ENCODE measurements around the gene RNF144A. TPM values are rescaled to one million over a fixed set of nuclear protein-coding genes. Genes with fewer than 3 reads are reported as not detected.
"Not testable (repeated sequence)": the region's sequence is repeated elsewhere in the genome, so short reads cannot be mapped to it uniquely, and the experiment has no call there.

Gene RNF144A
- total RNA-seq, 2 experiments from 2014 or later, result 78.7 to 91.1 TPM

- Mint-ChIP-seq H3K36me3 (peaks cover 69% of the 10 kb centered on the region), H3K27ac (no peak overlapping the region), H3K27me3 (no peaks in the 10 kb centered on the region), H3K4me3 (no peak overlapping the region), H3K4me1 (peaks cover 54% of the 10 kb centered on the region), H3K9me3 (no peaks in the 10 kb centered on the region)
- ATAC-seq (ENCODE audit: low read depth) (no peak), DNase-seq (no peak)
- POLR2A ChIA-PET, result interaction anchor here (0.6 to 3.1 kb wide), 6 partner anchors 8 to 33 kb away, joined by 3 to 12 read pairs (median 4); partner anchors contain the start of genes CMPK2 and RSAD2
Measured at GRCh38 chr2:6885551-6885950, 31.7 kb upstream of the RNF144A start.

- Mint-ChIP-seq H3K36me3 (peaks cover 67% of the 10 kb centered on the region), H3K27me3 (no peaks in the 10 kb centered on the region), H3K4me1 (peaks cover 53% of the 10 kb centered on the region), H3K4me3 (no peak overlapping the region), H3K9me3 (no peaks in the 10 kb centered on the region), H3K27ac (no peak overlapping the region)
- ATAC-seq (ENCODE audit: low read depth) (no peak), DNase-seq (no peak)
- POLR2A ChIA-PET, result interaction anchor here (1.5 to 3.1 kb wide), 3 partner anchors 8 to 23 kb away, joined by 3 to 12 read pairs (median 8); partner anchors contain the start of genes CMPK2 and RSAD2
Measured at GRCh38 chr2:6885968-6886367, 31.2 kb upstream of the RNF144A start.

DNA sequence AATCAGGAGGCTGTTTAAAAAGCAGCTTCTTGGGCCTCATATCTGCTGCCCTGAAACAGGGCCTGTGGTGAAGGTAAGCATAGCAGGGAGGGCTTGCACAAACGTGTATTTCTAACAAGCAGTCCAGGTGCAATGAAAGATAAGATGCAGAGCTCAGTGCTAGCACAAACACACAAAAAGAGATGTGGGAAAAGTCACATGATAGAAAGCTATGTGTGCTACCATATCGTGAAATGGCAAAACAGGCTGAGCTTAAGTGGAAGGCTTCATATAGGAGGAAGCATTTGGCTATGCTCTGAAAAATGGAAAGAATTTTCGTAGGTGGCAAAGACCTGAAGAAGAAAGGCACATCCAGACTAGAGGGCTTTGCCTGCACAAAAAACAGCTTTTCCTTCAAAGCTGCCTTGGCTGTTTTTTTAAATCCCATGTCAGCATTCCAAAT is 29.4 kb upstream of the RNF144A start:
- Mint-ChIP-seq H3K4me1 (peaks cover 35% of the 10 kb centered on the region), H3K9me3 (no peaks in the 10 kb centered on the region), H3K27ac (peak overlapping the region; percentile 36), H3K4me3 (no peak overlapping the region), H3K27me3 (no peaks in the 10 kb centered on the region), H3K36me3 (peaks cover 57% of the 10 kb centered on the region)
- ATAC-seq (ENCODE audit: low read depth) (no peak), DNase-seq (no peak)
- POLR2A ChIA-PET, result interaction anchor here (1.3 to 3.1 kb wide), 5 partner anchors 8 to 26 kb away, joined by 4 to 12 read pairs (median 5); partner anchors contain the start of gene RSAD2

DNA sequence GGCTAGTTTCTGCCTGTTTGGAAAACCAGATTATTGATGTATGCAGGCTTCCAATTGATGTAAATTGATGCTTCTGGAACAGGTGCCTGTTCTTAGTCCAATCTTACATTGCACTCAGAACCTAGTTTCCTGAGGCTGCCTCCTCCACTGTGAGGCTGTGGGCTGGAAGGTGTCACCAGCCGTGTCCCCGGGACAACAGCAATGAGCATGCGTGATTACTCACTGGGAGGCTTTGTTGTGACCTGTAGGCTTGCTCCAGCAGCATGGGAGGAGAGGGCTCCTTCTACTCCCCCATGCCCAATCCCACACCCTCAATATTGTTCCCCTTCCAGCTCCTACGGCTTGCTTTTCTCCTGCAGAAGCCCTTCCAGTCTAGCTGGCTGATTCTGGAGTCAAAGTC is 28.5 kb upstream of the RNF144A start:
- Mint-ChIP-seq H3K4me1 (peaks cover 32% of the 10 kb centered on the region), H3K27ac (peak overlapping the region; percentile 67), H3K36me3 (peaks cover 55% of the 10 kb centered on the region), H3K27me3 (no peaks in the 10 kb centered on the region), H3K9me3 (no peaks in the 10 kb centered on the region), H3K4me3 (no peak overlapping the region)
- ATAC-seq (ENCODE audit: low read depth) (no peak), DNase-seq (no peak)
- POLR2A ChIA-PET, result interaction anchor here (1.3 to 1.5 kb wide), 3 partner anchors 8 to 27 kb away, joined by 4 to 7 read pairs (median 5); no protein-coding TSS in a partner anchor

GRCh38 chr2:6893876-6894482 is 23.2 kb upstream of the RNF144A start:
- Mint-ChIP-seq H3K9me3 (no peaks in the 10 kb centered on the region), H3K4me1 (peaks cover 10% of the 10 kb centered on the region), H3K27me3 (no peaks in the 10 kb centered on the region), H3K27ac (peak overlapping the region; percentile 46), H3K36me3 (peaks cover 53% of the 10 kb centered on the region), H3K4me3 (no peak overlapping the region)
- ATAC-seq (ENCODE audit: low read depth), result no peak
- POLR2A ChIA-PET, result interaction anchor here (0.9 to 1.5 kb wide), 5 partner anchors 9 to 24 kb away, joined by 3 to 10 read pairs (median 4); partner anchors contain the start of gene RSAD2
- DNase-seq, result no peak

- DNase-seq (no peak), ATAC-seq (ENCODE audit: low read depth) (no peak)
- Mint-ChIP-seq H3K27ac (peak overlapping the region; percentile 35), H3K4me3 (no peak overlapping the region), H3K27me3 (no peaks in the 10 kb centered on the region), H3K4me1 (peaks cover 20% of the 10 kb centered on the region), H3K9me3 (peaks cover 21% of the 10 kb centered on the region), H3K36me3 (peaks cover 76% of the 10 kb centered on the region)
- POLR2A ChIA-PET, result interaction anchor here (1.1 to 2.3 kb wide), 10 partner anchors 9 to 32 kb away, joined by 3 to 14 read pairs (median 8); partner anchors contain the start of genes CMPK2 and RSAD2
Measured at GRCh38 chr2:6896930-6897759, 20.1 kb upstream of the RNF144A start.

DNA sequence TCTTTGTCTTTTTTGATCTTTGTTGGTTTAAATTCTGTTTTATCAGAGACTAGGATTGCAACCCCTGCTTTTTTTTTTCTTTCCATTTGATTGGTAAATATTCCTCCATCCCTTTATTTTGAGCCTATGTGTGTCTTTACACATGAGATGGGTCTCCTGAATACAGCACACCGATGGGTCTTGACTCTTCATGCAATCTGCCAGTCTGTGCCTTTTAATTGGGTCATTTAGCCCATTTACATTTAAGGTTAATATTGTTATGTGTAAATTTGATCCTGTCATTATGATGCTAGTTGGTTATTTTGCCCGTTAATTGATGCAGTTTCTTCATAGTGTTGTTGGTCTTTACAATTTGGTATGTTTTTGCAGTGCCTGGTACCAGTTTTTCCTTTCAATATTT is 14.6 kb upstream of the RNF144A start:
- not testable (repeated sequence) for H3K27me3 Mint-ChIP-seq; H3K27ac Mint-ChIP-seq; DNase-seq; ATAC-seq (ENCODE audit: low read depth)
- H3K9me3 Mint-ChIP-seq, result peaks cover 44% of the 10 kb centered on the region
- H3K36me3 Mint-ChIP-seq, result peaks cover 88% of the 10 kb centered on the region
- POLR2A ChIA-PET, result interaction anchor here (0.7 kb wide), 1 partner anchor 46 kb away, joined by 3 read pairs; no protein-coding TSS in a partner anchor
- peak overlapping the region; percentile 5 for H3K4me3 Mint-ChIP-seq
- H3K4me1 Mint-ChIP-seq, result peaks cover 26% of the 10 kb centered on the region

- peaks cover 49% of the 10 kb centered on the region for H3K9me3 Mint-ChIP-seq
- H3K27ac Mint-ChIP-seq, result no peak overlapping the region
- H3K4me1 Mint-ChIP-seq, result peaks cover 44% of the 10 kb centered on the region
- H3K27me3 Mint-ChIP-seq, result no peaks in the 10 kb centered on the region
- no peak for ATAC-seq (ENCODE audit: low read depth)
- peaks cover 91% of the 10 kb centered on the region for H3K36me3 Mint-ChIP-seq
- POLR2A ChIA-PET, result interaction anchor here (0.7 to 7.7 kb wide), 7 partner anchors 8 to 40 kb away, joined by 3 to 113 read pairs (median 6); partner anchors contain the start of genes CMPK2, RNF144A and RSAD2
- no peak overlapping the region for H3K4me3 Mint-ChIP-seq
- no peak for DNase-seq
Measured at GRCh38 chr2:6905668-6906067, 11.5 kb upstream of the RNF144A start.

DNA sequence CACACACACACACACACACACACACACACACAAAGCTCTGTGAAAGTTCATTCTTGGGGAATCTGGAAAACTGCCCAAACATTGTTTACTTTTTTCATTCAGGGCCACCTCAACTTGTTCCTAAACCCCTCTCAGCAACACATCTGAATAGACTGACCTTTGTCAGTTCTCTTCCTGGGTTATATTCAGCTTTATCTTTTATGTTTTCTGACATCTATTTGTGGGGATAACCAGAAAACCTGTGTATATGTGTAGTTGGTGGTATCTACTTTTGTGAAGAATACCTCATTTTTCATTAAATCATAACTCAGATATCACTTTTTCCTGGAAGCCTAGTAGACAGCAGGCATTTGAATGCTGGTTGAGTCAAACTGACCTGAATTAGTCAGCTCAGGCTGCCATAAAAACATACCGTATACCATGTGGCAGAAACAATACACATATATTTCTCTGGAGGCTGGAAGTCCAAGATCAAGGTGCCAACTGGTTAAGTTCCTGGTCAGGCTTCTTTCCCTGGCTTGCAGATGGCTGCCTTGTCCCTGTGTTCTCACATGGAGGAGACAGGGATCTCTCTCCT is 11.0 kb upstream of the RNF144A start:
- H3K27ac Mint-ChIP-seq, result peak overlapping the region; percentile 85
- peak overlapping the region; percentile 43 for H3K4me3 Mint-ChIP-seq
- peaks cover 47% of the 10 kb centered on the region for H3K9me3 Mint-ChIP-seq
- H3K4me1 Mint-ChIP-seq, result peaks cover 49% of the 10 kb centered on the region
- POLR2A ChIA-PET, result interaction anchor here (0.7 to 7.7 kb wide), 7 partner anchors 9 to 41 kb away, joined by 3 to 113 read pairs (median 6); partner anchors contain the start of genes CMPK2, RNF144A and RSAD2
- no peaks in the 10 kb centered on the region for H3K27me3 Mint-ChIP-seq
- H3K36me3 Mint-ChIP-seq, result peaks cover 91% of the 10 kb centered on the region
- DNase-seq (no peak), ATAC-seq (ENCODE audit: low read depth) (no peak)

- ATAC-seq (ENCODE audit: low read depth), result no peak
- H3K4me3 Mint-ChIP-seq, result peak overlapping the region; percentile 4
Measured at GRCh38 chr2:6908291-6908690, 8.9 kb upstream of the RNF144A start.

DNA sequence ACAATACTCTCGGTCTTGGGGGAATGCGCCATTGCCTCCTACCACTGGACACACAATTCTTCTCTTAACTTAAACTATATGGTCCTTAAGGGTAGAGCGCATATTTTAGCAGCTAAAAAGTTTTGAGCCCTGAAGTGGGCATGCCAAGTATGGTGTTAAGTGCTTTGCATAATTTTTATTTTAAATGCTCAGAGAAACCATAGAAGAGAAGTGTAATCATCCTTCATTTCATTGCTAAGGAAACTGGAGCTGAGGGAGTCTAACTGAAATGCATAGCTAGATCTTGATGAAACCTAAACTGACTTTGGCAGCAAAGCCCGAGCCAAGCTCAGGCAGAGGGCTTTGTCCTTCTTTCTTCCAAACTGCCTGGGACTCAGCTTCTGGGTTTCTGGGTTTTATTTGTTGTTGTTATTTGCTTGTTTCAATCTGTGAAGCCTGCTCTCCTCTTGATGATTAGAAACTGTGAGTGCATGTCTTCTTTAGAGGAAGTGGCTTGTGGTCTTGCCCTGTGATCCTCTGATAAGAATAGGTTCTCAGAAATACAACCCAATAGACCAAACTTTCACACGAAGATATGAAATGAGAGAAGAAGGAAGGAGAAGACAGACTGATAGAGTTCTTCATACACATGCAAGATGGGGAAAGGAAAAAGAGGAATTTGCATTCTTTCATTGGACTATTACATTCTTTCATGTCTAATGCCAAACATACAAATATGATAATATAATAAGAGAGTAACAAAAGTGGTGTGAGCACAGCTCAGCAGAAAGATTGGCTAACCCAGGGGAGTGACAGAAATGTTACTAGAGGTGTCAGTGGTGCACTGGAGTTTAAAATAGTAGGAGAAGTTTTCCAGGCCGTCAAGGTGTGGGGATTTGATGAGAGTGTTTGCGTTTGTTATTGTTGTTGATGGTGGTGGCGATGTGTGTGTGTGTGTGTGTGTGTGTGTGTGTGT is 7.5 kb upstream of the RNF144A start:
- H3K27me3 Mint-ChIP-seq, result no peaks in the 10 kb centered on the region

More at GRCh38 chr2:6908291-6908690, 8.9 kb upstream of the RNF144A start:
- peaks cover 60% of the 10 kb centered on the region for H3K4me1 Mint-ChIP-seq
- peaks cover 33% of the 10 kb centered on the region for H3K9me3 Mint-ChIP-seq
- POLR2A ChIA-PET, result interaction anchor here (1.7 to 8.9 kb wide), 4 partner anchors 10 to 43 kb away, joined by 4 to 180 read pairs (median 84); partner anchors contain the start of genes CMPK2, RNF144A and RSAD2
- peaks cover 88% of the 10 kb centered on the region for H3K36me3 Mint-ChIP-seq
- H3K27me3 Mint-ChIP-seq, result no peaks in the 10 kb centered on the region
- DNase-seq, result no peak
- peak overlapping the region; percentile 98 for H3K27ac Mint-ChIP-seq

DNA sequence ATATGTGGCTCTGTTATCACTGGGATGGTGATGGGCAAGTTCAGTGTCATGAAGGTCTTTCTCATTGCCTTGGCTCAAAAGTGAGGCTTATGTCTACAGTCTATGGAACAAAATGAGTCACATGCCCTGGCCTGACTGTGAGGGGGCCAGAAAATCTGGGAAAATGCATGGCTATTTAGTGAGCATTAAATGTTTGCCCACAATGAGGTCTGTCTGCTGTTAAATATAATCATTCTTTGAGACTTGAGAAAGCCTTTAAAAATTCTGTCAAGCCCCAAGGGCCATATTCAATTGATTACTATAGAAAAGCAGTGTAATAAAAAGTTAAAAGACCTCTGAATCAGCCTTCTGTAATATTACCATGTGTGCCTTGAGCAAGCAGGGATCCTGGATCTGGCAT is 5.5 kb upstream of the RNF144A start:
- Mint-ChIP-seq H3K36me3 (peaks cover 79% of the 10 kb centered on the region), H3K27me3 (no peaks in the 10 kb centered on the region), H3K9me3 (peaks cover 21% of the 10 kb centered on the region), H3K27ac (peak overlapping the region; percentile 98), H3K4me3 (peak overlapping the region; percentile 26), H3K4me1 (peaks cover 76% of the 10 kb centered on the region)
- POLR2A ChIA-PET, result interaction anchor here (1.4 to 8.9 kb wide), 4 partner anchors 7 to 46 kb away, joined by 7 to 180 read pairs (median 84); partner anchors contain the start of genes CMPK2, RNF144A and RSAD2
- ATAC-seq (ENCODE audit: low read depth), result no peak
- no peak for DNase-seq

More for the DNA sequence above, 7.5 kb upstream of the RNF144A start:
- POLR2A ChIA-PET, result interaction anchor here (0.8 to 8.9 kb wide), 6 partner anchors 9 to 558 kb away, joined by 3 to 180 read pairs (median 30); partner anchors contain the start of genes CMPK2, RNF144A and RSAD2
- ATAC-seq (ENCODE audit: low read depth) (peak; percentile 73), DNase-seq (no peak)
- Mint-ChIP-seq H3K27ac (peak overlapping the region; percentile 98), H3K4me3 (peak overlapping the region; percentile 84), H3K4me1 (peaks cover 66% of the 10 kb centered on the region), H3K9me3 (peaks cover 27% of the 10 kb centered on the region), H3K36me3 (peaks cover 82% of the 10 kb centered on the region)
